Measurements from ENCODE around the gene PGM2L1. TPM values are rescaled to one million over a fixed set of nuclear protein-coding genes. Genes with fewer than 3 reads are reported as not detected.
"Not testable (repeated sequence)": the region's sequence is repeated elsewhere in the genome, so short reads cannot be mapped to it uniquely, and the experiment has no call there.

PGM2L1 gene
- total RNA-seq, 1 donor from 2014 or later, result 5.3 TPM

- intact Hi-C loops (cut with micrococcal nuclease), result no loop called here
These were observed 5.5 kb upstream of the PGM2L1 start for GRCh38 chr11:74403607-74404321.

DNA sequence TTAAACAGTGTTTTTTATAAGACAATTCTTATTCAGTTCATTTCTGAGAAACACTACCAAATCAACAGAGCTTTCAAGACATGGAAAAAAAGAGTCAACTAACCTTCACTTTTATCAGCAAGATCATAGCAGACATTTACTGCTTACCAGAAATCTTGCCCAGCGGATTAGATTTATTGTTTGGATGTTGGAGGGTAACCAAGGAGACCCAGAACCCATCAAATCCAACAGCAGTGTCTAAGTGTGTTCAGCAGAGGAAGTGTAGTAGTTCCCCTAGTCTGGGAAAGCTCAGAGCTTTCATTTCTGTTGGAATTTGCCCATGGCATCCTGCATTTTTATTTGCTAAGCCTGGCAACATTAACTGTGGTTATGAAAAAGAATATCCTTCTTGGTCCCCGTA, 2.4 kb upstream of the PGM2L1 start:
- intact Hi-C loops (cut with micrococcal nuclease), result no loop called here

- intact Hi-C loops (cut with micrococcal nuclease), result loop anchor here (1.0 to 10.0 kb wide), 19 partner anchors 9 to 1985 kb away; partner anchors contain the start of genes C2CD3, CLPB, COA4 and FAM168A
These were observed 561 bp downstream of the PGM2L1 start for GRCh38 chr11:74397501-74398243.

GRCh38 chr11:74392256-74392655, 6.0 kb downstream of the PGM2L1 start:
- intact Hi-C loops (cut with micrococcal nuclease), result loop anchor here (10.0 kb wide), 2 partner anchors 1247 to 1423 kb away; partner anchors contain the start of genes FCHSD2 and UVRAG

DNA sequence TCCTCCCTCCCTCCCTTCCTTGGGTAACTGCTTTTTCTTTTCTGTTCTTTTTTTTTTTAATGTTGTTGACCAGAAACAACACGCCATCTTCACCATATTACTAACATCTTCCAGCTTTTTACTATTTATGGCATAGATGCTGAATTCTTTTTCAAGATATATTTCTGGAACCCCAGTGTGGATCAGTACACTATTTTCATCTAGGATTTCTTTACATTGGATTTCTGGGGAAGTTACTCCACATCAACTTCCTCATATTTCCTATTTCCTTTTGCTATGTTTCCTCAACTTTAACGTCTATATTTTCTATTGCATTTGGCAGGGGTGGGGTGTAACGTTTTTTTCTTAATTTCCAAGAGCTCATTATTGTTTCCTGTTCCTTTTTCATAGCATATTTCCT, 7.0 kb downstream of the PGM2L1 start:
- intact Hi-C loops (cut with micrococcal nuclease), result loop anchor here (10.0 kb wide), 2 partner anchors 1246 to 1424 kb away; partner anchors contain the start of genes FCHSD2 and UVRAG

DNA sequence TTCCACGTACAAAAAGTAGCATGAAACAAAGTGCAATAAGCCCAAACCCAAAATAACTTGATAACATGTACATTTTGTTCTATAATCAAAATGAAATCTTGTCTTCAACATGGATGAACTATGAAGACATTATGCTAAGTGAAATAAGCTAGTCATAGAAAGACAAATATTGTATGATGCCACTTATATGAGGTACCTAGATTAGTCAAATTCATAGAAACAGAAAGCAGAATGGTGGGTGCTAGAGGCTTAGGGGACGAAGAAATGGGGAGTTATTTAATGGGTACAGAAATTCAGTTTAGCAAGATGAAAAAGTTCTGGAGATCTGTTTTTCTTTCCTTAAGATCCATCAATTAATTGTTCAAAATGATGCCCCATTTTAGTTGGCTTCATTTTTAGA, 7.5 kb downstream of the PGM2L1 start:
- intact Hi-C loops (cut with micrococcal nuclease), result loop anchor here (10.0 kb wide), 2 partner anchors 1246 to 1424 kb away; partner anchors contain the start of genes FCHSD2 and UVRAG

- intact Hi-C loops (cut with micrococcal nuclease), result loop anchor here (1.0 kb wide), 3 partner anchors 8 to 181 kb away; no protein-coding TSS in a partner anchor
These were observed 9.4 kb downstream of the PGM2L1 start for GRCh38 chr11:74388678-74389327.

DNA sequence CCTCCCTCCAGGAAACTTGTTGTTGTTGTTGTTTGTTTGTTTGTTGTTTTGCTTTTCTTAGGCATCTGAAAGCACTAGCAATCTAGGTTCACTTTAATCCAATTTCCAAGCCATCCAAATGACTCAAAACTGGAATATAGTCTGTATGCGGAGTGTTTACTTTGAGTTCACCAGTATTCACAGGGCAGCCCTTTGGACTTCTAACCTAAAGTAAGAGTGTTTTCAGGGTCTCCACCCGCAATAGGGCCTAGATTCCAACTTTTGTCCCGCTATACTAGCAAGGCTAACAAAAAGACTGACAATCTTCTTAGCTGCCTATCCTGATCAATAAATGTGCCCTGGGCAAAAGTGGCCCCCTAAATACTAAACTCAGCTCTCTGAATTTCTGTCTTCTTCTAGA, 13.6 kb downstream of the PGM2L1 start:
- intact Hi-C loops (cut with micrococcal nuclease), result loop anchor here (1.0 kb wide), 1 partner anchor 186 kb away; no protein-coding TSS in a partner anchor

DNA sequence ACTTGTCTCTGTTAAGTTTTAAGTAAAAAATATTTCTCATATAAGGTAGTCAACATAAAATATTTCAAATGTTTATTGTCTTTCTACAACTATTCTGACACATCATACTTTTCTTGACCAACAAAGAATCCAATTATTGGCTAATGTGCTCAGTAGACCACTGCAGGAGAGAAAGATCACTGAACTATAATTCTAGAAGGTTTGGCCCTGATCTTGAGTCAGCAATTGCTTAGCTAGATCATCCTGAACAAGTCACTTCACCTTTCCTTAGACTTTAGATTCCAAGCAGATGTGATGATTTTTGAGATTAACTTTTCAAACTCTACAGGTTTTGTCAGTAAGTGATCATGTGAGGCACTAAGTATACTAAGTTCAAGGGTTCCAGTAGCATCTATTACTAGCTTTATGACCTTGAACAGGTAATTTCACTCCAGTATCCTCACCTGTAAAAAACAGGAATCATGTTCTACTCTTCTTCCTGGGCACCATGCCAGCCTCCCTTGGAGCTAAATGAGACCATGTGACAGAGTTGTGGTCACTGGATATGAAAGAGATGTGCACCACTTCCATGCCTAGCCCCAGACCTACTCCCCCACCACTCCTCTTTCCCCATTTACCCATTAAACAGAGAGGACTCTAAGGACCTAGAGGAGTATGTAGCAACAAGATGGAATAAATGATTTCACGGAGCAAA, 17.3 kb downstream of the PGM2L1 start:
- intact Hi-C loops (cut with micrococcal nuclease), result no loop called here

DNA sequence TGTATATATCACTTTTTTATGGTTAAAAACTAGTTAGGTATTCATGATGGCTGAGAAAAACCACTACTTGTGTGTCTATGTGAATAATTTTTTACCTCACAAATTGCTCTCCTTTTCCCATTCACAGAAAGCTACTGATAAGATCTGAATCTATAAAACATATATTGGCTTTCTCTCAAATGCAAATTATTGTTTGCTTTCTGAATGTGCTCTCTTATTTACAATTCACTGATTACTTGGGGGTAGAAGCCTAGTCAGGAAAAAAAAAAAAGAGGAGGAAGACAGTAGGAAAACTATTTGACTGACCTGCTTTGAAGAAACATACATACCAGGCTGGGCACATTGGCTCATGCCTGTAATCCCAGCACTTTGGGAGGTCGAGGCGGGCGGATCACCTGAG, 20.5 kb downstream of the PGM2L1 start:
- intact Hi-C loops (cut with micrococcal nuclease), result no loop called here

GRCh38 chr11:74373382-74373781, 24.9 kb downstream of the PGM2L1 start:
- intact Hi-C loops (cut with micrococcal nuclease), result no loop called here

GRCh38 chr11:74371269-74372052, 26.8 kb downstream of the PGM2L1 start:
- intact Hi-C loops (cut with micrococcal nuclease), result no loop called here

GRCh38 chr11:74370123-74370522, 28.1 kb downstream of the PGM2L1 start:
- intact Hi-C loops (cut with micrococcal nuclease), result no loop called here

DNA sequence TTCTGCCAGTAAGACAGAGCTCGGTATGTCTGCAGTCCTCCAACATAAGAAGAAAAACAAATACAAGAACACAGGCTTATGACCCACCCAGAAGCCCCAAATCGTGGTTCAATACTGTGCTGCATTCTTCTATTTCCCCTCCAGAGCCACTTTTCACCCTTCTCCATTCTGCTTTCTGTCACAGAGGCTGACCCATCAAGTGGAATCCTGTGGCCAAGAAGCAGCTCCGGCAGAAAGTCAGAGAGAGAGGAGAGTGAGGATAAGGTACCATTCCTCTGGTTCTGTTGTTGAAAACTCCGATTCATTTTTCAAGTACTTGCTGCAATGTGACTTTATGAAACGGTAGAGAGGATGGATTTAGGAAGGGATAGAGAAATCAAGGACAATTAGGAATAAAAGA, 30.4 kb downstream of the PGM2L1 start:
- intact Hi-C loops (cut with micrococcal nuclease), result no loop called here

DNA sequence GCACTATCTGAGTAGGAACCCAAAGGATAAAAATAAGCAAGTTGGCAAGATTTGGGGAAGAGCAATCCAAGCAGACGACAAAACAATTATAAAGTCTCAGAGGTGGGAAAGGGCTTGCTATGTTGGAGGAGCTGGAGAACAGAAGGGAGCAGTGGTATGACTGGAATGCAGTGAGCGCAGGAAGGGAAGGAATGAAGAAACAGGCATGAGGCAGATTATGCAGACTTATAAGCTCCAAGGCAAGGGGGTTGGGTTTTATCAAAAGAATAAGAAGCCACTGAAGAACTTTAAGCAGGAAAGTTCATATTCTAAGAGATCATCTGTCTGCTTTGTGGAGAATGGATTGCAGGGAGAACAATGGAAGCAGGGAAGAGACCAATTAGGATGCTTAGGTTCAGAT, 31.7 kb downstream of the PGM2L1 start:
- intact Hi-C loops (cut with micrococcal nuclease), result no loop called here

- intact Hi-C loops (cut with micrococcal nuclease), result not testable (repeated sequence)
These were observed 32.4 kb downstream of the PGM2L1 start for GRCh38 chr11:74365805-74366204.

DNA sequence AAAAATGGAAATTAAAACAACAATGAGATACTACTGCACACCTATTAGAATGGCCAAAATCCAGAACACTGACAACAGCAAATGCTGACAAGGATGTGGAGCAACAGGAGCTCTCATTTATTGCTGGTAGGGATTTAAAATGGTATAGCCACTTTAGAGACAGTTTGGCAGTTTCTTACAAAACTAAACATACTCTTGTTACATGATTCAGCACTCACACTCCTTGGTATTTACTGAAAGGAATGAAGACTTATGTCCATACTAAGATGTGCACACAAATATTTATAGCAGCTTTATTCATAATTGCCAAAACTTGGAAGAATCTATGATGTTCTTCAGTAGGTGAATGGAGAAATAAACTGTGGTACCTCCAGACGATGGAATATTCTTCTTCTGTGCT, 40.8 kb downstream of the PGM2L1 start:
- intact Hi-C loops (cut with micrococcal nuclease), result no loop called here

DNA sequence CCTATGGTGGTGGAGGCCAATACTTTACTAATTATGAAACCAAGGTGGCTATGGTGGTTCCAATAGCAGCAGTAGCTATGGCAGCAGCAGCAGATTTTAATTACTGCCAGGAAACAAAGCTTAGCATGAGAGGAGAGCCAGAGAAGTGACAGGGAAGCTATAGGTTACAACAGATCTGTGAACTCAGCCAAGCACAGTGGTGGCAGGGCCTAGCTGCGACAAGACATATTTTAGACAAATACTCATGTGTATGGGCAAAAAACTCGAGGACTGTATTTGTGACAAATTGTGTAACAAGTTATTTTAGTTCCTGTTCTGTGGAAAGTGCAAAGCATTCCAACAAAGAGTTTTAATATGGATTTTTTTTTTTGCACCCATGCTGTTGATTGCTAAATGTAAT, 42.6 kb downstream of the PGM2L1 start:
- intact Hi-C loops (cut with micrococcal nuclease), result no loop called here

- intact Hi-C loops (cut with micrococcal nuclease), result no loop called here
These were observed 44.2 kb downstream of the PGM2L1 start for GRCh38 chr11:74354036-74354435.

GRCh38 chr11:74347381-74347780, 50.9 kb downstream of the PGM2L1 start:
- intact Hi-C loops (cut with micrococcal nuclease), result no loop called here
